SH-SY5Y (cell line): Measurements from ENCODE around the gene SLC25A13.

Source experiments
- GATA2 ChIP-seq: IDR thresholded peaks from 2 replicates; pipeline ENCODE4 v1.6.1; 2011; ENCODE audit warnings: mild to moderate bottlenecking, low read depth, low read length
- GATA3 ChIP-seq: IDR thresholded peaks from 2 replicates; pipeline ENCODE4 v1.6.1; 2011; ENCODE audit warnings: low read depth, mild to moderate bottlenecking, low read length, moderate library complexity

Gene SLC25A13

GRCh38 chr7:96330193-96330592 lies 8.3 kb upstream of the SLC25A13 start:
- no peak for TF ChIP-seq GATA3
- TF ChIP-seq GATA2: no peak

GRCh38 chr7:96329241-96329640 lies 7.3 kb upstream of the SLC25A13 start:
- no peak for TF ChIP-seq GATA2
- no peak for TF ChIP-seq GATA3

- TF ChIP-seq GATA2: no peak
Observed at GRCh38 chr7:96328016-96328415, 6.1 kb upstream of the SLC25A13 start.

- TF ChIP-seq GATA3 (no peak), GATA2 (no peak)
Observed at GRCh38 chr7:96327429-96327828, 5.5 kb upstream of the SLC25A13 start.

GRCh38 chr7:96322847-96323461 lies 1.1 kb upstream of the SLC25A13 start:
- no peak for TF ChIP-seq GATA3
- TF ChIP-seq GATA2: no peak

GRCh38 chr7:96322373-96322695 lies 436 bp upstream of the SLC25A13 start:
- TF ChIP-seq GATA2 (no peak), GATA3 (no peak)

- TF ChIP-seq GATA3: no peak
- no peak for TF ChIP-seq GATA2
Observed at GRCh38 chr7:96321031-96321657, 754 bp downstream of the SLC25A13 start.

GRCh38 chr7:96320442-96320841 lies 1.5 kb downstream of the SLC25A13 start:
- no peak for TF ChIP-seq GATA3
- TF ChIP-seq GATA2: no peak

- TF ChIP-seq GATA2 (no peak), GATA3 (no peak)
Observed at GRCh38 chr7:96319439-96319838, 2.5 kb downstream of the SLC25A13 start.

- no peak for TF ChIP-seq GATA2
- TF ChIP-seq GATA3: no peak
Observed at GRCh38 chr7:96316949-96317348, 4.9 kb downstream of the SLC25A13 start.

GRCh38 chr7:96315125-96315512 lies 6.8 kb downstream of the SLC25A13 start:
- TF ChIP-seq GATA3 (no peak), GATA2 (no peak)

- TF ChIP-seq GATA3 (no peak), GATA2 (no peak)
Observed at GRCh38 chr7:96314402-96315124, 7.3 kb downstream of the SLC25A13 start.

- TF ChIP-seq GATA3 (no peak), GATA2 (no peak)
Observed at GRCh38 chr7:96313940-96314339, 8.0 kb downstream of the SLC25A13 start.

GRCh38 chr7:96312502-96312901 lies 9.4 kb downstream of the SLC25A13 start:
- TF ChIP-seq GATA3: no peak
- no peak for TF ChIP-seq GATA2

GRCh38 chr7:96311967-96312366 lies 9.9 kb downstream of the SLC25A13 start:
- TF ChIP-seq GATA2 (no peak), GATA3 (no peak)
